AML-193 (cell line): Measurements from ENCODE around the gene THSD4.

Experiments
- DNase-seq, 2 experiments: peaks; one replicate each; lab custom pipeline; 2025; lab: John Stamatoyannopoulos, UW

The THSD4 gene

DNA sequence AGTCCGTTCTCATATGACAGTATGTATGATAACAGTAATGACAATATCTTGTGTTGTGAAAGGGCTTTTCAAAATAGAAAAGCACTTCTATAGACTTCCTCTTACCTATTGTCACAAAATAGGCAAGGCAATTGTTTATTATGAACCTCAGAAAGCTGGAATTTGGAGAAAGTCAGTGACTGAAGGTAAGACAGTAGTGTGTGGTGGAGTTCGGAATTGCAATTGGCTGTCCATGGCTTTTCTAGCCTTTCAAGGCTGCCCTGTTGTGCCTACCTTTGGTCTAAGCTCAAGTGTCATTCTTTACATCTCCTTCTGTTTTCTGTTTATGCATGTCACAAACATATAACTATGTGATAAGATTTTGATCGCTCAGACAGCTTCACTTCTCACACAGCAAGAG is 475.8 kb downstream of the THSD4 start:
- DNase-seq: no peak

DNA sequence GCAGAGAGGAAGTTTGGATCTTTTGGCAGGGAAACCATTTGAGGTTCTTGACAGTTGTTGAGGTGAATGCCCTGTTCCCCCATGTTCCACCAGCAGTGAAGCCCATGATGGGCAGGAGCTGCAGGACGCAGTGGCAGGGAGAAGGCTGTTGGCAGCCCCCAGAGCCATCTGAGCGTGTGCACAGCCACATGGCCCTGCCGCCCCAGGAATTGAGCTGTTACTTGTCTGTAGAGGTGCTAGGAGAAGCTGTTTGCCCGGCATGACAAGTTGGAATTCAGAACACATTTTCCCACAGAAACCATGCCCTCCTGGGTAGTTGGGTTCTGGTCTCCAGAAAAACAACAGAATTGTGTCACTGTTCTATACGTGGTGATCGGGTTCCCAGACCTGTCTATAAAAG is 476.9 kb downstream of the THSD4 start:
- DNase-seq: no peak

DNA sequence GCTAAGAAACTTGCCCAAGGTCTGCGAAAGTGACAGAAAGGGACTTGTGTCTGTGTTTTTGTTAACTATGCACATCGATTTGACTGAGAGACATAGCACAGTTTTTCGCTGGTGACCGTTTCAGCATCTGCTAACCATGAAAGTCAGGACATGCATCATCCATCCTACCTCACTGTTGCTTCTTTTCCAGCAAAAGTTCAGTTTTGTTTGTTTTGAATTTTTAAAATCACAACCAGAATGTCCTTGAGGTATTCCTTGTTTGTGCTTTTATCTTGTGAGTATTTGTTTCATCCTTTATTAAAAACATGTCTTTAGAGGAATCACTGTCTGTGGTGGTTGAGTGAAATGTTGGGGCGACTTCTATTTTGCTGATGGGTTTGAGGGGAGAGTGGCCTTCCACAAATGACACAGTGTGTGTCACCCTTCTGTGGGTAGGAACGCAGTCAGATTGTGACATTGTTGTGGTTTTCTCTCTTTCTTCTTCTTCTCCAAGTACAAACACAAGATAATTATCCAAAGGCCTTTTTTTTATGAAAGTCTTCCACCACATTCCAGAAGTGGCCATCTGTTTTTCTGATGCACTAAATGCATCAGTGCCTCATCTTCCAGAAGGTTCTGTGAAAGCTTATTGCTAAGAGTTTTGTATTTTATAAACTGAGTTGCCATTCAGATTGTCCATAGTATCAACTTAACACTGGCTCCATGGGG is 480.7 kb downstream of the THSD4 start:
- DNase-seq: no peak

DNA sequence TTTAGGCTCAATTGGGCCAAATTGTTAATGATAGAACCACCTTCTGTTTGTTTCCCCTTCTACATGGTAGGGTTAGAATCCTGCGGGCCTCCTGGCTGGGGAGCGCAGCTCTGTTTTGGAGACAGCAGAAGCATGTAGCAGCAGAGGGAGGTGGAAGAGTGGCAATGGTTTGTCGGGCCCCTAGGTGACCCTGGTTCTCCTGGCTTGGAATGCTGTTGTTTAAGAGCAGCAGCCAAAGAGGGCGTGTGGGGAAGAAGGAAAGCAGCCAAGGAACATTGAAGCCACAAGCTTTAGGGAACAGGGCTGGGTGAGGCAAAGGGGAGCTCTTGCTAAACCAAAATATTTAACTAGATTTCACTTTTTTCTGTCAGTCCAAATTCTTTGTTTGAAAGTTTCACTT is 481.4 kb downstream of the THSD4 start:
- no peak for DNase-seq

DNA sequence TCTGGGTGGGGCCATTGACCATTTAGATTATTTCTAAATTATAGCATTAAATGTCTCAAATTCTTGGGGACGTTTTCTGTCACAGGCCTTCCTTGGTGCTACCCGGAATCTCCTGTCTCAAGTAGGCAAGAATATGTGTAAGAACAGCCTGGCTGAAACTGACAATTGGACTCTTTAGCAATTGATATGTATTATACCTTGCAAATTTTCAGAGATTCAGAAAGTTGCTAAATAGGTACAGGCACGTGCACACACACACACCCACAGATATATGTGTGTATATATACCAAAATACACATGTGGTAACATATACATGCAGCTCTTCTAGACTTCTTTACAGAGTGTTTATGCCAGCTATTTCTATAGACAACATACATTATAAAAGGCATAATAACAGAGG is 481.9 kb downstream of the THSD4 start:
- no peak for DNase-seq

DNA sequence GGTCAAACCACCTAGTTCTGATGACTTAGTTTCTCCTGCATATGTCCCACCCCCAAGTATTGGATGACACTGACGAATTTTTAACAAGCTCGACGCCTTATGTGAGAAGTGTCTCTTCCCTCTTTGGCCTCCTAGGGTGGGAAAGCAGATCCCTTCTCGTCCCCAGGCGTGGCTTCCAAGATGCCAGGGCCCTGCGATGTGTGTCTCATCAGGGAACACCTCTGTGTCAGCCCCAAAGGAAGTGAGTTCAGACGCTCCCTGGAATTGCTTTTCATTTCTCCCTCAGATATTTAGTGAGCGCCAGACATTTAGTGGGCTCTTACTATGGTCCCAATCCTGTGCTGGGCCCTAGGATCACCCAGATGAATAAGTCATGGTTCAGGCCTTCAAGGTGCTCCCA is 482.4 kb downstream of the THSD4 start:
- no peak for DNase-seq

DNA sequence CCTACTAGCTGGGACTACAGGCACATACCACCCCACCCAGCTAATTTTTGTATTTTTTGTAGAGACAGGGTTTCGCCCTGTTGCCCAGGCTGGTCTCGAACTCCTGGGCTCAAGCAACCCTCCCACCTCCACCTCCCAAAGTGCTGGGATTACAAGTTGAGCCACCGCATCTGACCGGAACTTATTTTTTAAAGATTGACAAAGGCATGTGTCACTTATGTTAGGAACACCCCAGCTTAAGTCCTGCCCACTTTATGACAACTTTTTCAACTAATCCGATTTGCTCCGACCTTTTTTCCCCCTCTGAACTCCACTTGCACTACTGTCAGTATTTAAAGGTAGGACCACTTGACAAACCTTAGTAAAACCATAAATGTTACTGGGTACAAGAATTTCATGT is 483.5 kb downstream of the THSD4 start:
- no peak for DNase-seq

DNA sequence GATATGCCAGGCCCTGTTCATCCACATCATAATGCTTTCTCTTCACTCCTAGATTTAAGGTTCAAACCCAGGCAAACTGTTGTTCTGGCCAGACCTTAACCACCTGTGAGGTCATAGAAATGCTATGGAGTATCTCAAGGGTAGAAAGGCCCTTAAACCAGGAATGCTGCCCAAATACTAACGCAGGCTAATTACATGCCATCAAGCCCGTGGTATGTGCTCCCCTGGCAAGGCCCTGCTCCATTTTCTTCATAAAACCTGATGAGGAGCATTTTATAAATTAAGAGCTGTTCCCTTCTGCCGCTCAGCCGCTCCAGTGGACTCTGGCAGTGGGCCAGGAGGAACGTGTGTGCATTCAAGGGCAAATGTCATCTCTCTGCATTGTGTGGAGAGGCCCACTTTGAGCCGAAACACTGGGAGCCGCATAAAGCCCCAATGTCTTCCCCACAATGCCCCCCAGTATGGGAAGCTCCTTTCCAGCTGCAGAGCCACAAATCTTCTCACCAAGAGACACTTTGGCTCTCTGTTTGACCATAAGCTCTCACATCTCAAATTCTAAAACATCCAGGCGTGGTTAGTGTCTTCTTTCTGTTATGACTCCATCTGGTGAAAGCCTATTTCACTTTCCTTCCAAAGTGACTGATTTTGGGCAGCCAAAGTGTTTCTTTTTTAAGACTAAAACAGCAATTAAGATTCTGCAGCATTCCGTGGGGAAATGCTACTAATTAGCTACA is 484.3 kb downstream of the THSD4 start:
- no peak for DNase-seq

DNA sequence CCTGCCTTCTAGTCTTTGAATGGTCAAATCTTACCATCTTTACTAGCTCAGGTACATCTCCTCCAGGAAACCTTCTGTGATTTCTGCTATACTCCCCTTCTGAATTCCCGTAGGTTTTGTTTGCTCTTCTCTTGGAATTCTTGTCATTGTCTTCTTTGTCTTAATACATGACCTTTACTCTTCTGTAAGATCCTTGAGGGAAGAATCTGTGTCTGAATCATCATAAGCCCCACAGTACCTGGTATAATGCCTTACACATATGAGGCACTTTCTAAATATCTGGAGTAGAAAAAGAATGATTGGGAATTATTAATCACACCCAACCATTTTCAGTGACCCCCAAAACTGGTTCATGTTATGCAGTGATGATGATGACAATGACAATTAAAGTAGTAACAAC is 485.0 kb downstream of the THSD4 start:
- DNase-seq: no peak

DNA sequence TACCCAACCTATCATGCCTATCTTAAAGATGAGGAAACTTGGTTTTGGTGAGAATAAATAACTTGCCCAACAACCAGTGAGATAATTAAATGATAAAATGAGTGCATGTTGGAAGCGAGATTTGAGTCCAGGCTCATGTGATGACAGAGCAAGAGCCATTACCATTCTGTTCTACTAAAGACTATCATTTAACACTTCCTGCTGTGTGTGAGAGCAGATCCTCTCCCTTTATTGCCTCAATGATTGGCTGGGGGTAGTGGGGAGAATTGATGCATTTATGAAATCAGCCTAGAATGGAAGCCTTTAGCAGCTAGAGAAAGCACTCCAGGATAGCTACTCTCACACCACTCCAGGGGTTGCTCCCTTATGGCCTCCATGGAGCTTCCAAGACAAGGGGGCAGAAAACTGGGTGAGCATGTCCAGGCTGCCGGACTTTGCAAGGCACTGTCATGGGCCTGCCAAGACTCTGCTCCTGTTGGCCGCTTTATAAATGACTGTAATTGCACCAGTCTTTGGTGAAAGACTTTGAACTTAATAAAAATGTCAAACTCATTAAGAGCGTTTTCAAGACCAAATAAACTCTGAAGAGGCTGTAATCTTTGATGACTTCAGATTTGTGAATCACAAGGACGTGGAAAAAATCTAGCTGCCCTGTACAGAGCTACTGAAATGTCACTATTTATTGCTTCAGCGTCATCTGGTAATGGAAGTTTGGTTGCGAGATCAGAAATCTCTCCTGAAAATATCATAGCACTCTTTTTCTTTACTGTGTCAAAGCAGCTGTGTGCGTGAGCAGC is 486.0 kb downstream of the THSD4 start:
- DNase-seq: no peak

DNA sequence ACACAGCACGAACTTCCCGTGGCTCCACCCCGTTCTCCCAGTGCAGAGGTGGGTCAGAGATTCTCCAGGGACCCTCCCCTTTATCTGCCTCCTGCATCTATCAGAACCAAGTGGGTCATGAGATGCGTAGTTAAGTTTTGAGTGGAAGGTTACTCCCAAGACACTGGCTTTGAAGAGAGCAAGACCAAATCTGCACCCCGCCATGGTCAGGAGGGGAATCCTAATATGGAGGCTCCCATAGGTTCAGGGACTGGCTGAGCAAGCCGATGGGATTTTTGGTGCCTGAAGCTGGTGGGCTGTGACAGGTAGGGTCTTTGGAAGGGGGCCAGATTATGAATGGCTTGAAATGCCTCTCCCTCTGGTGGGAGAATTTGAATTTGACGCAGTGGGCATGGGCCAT is 488.1 kb downstream of the THSD4 start:
- DNase-seq: no peak

DNA sequence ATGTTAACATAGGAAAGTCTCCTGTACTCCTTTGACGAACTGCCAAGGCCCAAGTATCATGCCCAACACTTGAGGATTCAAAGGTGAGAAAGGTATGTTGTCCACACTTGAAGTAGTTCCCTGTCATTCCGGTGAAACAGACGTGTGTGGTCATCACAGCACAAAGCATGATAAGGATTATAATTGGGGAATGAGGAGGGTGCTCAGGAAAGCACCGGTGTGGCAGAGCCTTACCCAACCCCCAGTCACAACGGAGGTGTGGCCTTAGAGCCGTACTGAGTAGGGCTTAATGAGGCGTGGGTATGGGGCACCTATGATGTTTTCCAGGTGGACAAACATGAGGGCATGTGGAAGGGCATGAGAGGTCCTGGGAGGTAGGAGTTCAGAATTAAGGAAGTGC is 492.1 kb downstream of the THSD4 start:
- DNase-seq: no peak

DNA sequence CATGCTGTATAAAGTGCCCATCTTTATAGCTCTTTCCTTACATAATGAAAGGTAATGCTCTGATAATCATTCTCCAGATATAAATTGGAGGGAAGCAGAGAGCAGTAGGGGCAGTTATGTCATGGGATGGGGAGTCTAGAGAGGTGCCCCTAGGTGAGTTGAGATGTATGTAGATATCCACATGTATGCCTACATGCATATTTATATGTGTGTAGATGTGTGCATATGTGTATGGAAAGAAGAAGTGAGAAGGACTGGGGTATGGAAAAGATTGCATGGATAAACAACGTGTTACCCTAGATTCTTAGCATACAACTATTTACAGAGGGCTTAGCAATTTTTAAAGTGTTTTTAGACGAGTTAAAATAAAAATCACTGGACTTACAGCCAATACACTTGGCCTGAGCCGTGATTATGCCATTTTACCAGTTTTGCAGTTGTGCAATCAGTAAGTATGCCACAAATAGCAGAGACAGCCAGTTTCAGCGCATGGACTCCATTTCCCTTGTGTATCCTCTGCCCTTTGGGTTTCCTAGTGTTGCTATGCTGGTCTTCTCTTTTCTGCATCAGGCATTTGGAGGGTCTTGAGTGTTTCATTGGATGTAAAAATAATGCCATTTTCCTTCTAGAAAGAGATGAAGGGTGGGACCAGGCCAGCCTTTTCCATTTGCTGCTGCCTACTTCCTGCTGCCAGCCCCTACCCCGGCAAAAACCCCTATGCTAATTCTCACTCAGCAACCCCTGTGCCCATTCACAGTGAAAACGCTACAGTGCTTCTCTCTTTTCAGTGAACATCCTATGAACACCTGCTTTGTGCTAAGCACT is 495.7 kb downstream of the THSD4 start:
- DNase-seq: no peak

DNA sequence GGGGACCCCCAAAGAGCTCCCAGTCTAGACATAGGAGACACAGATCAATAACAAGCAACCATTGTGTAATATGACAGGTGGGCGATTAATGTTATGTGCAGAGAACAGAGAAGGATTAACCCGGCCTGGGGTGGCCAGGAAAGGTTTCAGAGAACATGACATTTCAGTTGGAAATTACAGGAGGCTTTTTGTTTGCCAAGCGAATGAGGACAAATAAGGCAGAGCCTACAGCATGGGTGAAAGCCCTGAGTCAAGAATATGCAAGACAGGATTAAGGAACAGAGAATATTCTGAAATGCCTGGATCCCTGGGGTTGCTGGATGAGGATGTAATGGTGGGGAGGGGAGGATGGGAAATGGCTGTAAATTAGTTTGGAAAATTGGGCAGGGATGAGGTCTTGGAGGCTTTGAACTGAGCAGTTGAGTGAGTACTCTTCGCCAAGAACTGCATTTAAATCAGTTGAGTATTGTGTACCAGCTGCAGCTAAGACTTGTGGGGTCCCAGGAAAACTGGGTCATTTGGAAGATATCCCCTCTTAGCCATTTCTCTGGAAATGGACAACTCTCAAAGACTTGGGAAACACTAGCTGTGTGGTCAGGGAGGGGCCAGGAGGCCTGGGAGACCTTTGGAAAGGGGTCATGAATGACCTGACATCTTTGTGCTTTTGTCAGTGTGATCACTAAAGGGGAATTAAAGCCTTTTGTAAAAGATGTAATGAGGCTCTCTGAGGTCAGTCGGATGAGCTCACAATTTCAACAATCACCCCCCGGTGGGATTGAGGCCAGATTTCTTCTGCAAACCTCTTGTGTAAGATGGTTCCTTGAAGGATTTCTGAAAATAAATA is 496.5 kb downstream of the THSD4 start:
- DNase-seq: no peak

DNA sequence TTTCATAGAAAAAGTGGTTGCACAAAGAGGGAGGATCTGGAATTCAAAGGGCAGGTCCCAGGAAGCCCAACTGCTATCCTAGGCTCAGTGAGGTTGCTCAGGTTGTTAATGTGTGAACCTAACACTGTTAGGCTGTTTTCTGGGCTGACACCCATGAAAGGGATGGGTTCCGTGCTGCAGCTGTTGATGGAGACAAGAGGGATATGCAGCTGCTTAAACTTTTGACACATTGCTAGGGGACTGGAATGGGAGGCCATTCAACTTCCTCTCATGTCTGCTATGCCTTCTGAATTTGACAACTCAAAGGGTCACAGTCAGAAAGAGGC is 497.1 kb downstream of the THSD4 start:
- no peak for DNase-seq

DNA sequence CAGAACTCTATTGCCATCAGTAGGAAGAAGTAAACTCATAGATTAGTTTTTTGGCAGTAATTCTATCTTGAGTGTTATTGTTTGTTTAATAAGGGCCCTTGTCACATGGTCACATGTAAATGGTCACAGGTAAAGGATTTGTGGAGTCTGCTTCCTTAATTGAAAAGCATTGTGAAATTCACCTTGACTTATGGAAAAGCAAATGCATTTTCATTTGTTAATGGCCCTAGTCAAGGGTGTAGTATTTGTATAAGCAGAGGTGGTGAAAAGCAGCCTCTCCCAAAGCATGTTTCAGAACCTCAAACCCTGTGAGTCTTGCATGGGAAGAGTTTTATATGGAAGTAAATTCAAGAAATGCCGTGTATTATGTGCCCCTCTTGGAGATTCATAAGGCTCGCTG is 497.6 kb downstream of the THSD4 start:
- no peak for DNase-seq

DNA sequence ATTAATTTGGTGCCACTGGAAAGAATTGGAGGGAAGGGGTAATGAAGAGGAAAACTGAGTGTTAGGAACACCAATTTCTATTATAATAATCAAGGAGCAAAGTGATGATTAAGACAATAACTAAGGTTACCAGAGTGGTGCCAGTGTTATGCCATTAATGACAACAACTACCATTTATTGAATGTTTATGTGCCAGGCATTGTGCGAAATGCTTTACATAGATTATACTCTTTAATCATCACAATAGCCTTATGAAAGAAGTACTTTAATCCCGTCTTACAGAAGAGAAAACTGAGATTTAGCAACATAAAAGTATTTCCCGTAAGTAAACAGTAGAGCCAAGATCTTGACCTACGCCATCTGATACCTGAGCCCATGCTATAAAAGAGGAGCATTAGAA is 507.8 kb downstream of the THSD4 start:
- no peak for DNase-seq

DNA sequence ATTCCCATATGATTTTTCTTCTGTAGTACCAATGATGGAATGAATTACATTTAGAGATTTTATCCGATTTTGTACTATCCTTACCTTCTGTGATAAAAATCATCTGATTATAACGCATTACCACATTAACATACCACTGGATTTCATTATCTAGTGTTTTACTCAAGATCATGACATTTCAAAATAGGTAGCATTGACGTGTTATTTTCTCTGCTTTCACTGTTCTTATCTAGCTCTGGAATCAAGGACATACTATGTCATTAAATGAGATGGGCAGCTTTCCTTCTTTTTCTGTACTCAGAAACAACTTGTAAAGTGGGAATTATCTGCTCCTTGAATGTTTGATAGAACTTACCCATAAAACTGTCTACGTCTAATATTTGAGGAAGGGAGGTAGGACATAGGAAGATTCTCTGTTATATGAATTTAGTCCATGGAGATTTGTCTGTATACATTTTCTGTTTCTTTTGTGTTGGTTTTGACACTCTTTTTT is 511.4 kb downstream of the THSD4 start:
- DNase-seq: no peak

DNA sequence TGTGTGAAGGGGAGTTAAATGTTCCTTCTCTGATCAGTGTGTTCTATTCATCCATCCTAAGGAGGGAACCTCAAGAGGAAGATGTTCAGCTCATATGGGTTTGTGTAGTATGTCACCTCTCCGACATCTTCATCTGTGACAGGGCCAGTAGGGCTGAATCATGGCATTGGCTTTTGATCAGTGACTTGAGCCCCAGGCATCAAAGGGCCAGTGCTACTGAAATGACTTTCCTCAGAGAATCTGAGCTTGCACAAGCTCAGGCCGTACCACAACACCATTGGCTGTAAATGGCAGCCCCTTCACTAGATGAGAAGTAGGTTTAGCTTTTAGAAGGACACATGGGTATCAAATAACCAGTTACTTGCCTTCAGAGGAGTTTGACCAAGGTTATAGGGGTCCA is 511.9 kb downstream of the THSD4 start:
- DNase-seq: no peak

DNA sequence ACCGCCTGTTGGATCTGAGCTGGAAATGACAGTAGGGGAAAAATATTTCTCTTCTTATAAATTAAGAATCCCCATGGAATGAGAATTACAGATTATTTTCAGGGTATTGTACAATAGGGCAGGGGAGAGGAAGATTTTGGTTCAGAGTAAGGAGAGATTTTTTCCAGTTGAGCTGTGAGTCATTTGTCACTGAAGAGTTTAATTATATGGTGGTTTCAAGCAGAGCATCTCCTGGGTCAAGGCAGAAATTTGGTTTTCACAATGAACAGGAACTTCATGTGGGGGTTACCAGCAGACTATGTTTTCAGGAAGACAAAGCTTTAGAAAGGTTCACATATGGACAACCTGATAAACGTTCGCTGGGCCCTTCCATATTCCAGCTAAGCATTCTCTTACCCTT is 512.3 kb downstream of the THSD4 start:
- no peak for DNase-seq
